TTC549 (cell line): Measurements from ENCODE around the gene FAM241B.

Experiments used
- FAIRE-seq: peaks from 2 replicates; lab custom pipeline; 2012; peaks lifted over from hg19 to GRCh38; lab: Jason Lieb, UNC

Gene FAM241B

GRCh38 chr10:69666756-69667155 is 36.7 kb downstream of the FAM241B start:
- FAIRE-seq = no peak

GRCh38 chr10:69668721-69669120 is 38.7 kb downstream of the FAM241B start:
- FAIRE-seq = no peak

GRCh38 chr10:69669409-69669808 is 39.4 kb downstream of the FAM241B start:
- FAIRE-seq = no peak

- FAIRE-seq = no peak
Measured at GRCh38 chr10:69673521-69673920, 43.5 kb downstream of the FAM241B start.

GRCh38 chr10:69674786-69675185 is 44.7 kb downstream of the FAM241B start:
- FAIRE-seq = no peak

GRCh38 chr10:69676301-69676700 is 46.3 kb downstream of the FAM241B start:
- no peak for FAIRE-seq

GRCh38 chr10:69677985-69678654 is 48.1 kb downstream of the FAM241B start:
- FAIRE-seq = no peak

GRCh38 chr10:69679736-69680135 is 49.7 kb downstream of the FAM241B start:
- FAIRE-seq = no peak

GRCh38 chr10:69680610-69681009 is 50.6 kb downstream of the FAM241B start:
- FAIRE-seq = no peak

GRCh38 chr10:69681436-69681835 is 51.4 kb downstream of the FAM241B start:
- no peak for FAIRE-seq

GRCh38 chr10:69682955-69683474 is 53.0 kb downstream of the FAM241B start:
- no peak for FAIRE-seq
